ENCODE measurements around the gene YWHAE.
"Not testable (repeated sequence)": the region's sequence is repeated elsewhere in the genome, so short reads cannot be mapped to it uniquely, and the experiment has no call there.

DNA sequence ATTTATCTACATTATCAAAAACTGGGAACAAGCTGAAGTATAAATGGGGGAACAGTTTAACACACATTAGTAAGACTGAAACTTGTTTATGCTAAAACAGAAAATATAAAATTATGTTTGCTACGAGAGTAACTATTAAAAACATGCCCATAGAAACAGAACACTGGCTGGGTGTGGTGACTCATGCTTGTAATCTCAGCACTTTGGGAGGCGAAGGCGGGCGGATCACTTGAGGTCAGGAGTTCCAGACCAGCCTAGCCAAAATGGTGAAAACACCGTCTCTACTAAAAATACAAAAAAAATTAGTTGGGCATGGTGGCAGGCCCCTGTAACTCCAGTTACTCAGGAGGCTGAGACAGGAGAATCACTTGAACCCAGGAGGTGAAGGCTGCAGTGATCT is 39.7 kb downstream of the YWHAE start:
- not testable (repeated sequence) for TF ChIP-seq EZH2phosphoT487 (IDR thresholded peaks at IDR 0.05; ENCODE audit: borderline replicate concordance, low read depth, low read length); CTCF (conservative IDR thresholded peaks at IDR 0.05; ENCODE audit: low read length)
